Measurements from ENCODE around the gene CABS1. TPM values are rescaled to one million over a fixed set of nuclear protein-coding genes. Genes with fewer than 3 reads are reported as not detected.

Gene CABS1
- total and polyA plus RNA-seq, 7 donors = not detected

Other genes with a start within 250 kb of the CABS1 start
- gene PRR27, start 180.7 kb upstream of the CABS1 start, total RNA-seq = not detected
- under 1 TPM in 1 of 3 donors, not detected in 2; 0.03 TPM for gene PRR27, start 180.7 kb upstream of the CABS1 start, polyA plus RNA-seq
- gene ODAM, start 139.3 kb upstream of the CABS1 start, total RNA-seq = 1 to 10 TPM; 4.3 to 6.4 (median 5.5) TPM
- 1 to 10 TPM in 1 of 3 donors, not detected in 2; 8.3 TPM for gene ODAM, start 139.3 kb upstream of the CABS1 start, polyA plus RNA-seq
- 1 to 10 TPM in 1 of 4 donors, not detected in 3; 1.1 TPM for gene FDCSP, start 108.9 kb upstream of the CABS1 start, total RNA-seq
- gene FDCSP, start 108.9 kb upstream of the CABS1 start, polyA plus RNA-seq = 100 to 1,000 TPM in 1 of 3 donors, not detected in 2; 316 TPM
- gene CSN3, start 92.4 kb upstream of the CABS1 start, total RNA-seq = not detected
- gene CSN3, start 92.4 kb upstream of the CABS1 start, polyA plus RNA-seq = not detected
- gene SMR3A, start 25.8 kb downstream of the CABS1 start, total RNA-seq = not detected
- not detected for gene SMR3A, start 25.8 kb downstream of the CABS1 start, polyA plus RNA-seq
- not detected for gene SMR3B, start 48.1 kb downstream of the CABS1 start, total RNA-seq
- gene SMR3B, start 48.1 kb downstream of the CABS1 start, polyA plus RNA-seq = not detected
- gene OPRPN, start 63.0 kb downstream of the CABS1 start, total RNA-seq = not detected
- gene OPRPN, start 63.0 kb downstream of the CABS1 start, polyA plus RNA-seq = not detected
- gene MUC7, start 137.2 kb downstream of the CABS1 start, total RNA-seq = not detected
- not detected for gene MUC7, start 137.2 kb downstream of the CABS1 start, polyA plus RNA-seq
- not detected for gene AMTN, start 183.6 kb downstream of the CABS1 start, total RNA-seq
- gene AMTN, start 183.6 kb downstream of the CABS1 start, polyA plus RNA-seq = not detected

Measured in sigmoid colon (tissue), 7 donors.